Karpas-422 (cell line): ENCODE measurements around the gene MTX3. TPM values are rescaled to one million over a fixed set of nuclear protein-coding genes. Genes with fewer than 3 reads are reported as not detected.

Source experiments
- DNase-seq: peaks from one replicate; pipeline ENCODE4 v3.0.0-alpha.2; 2015
- H2AFZ ChIP-seq: fragments of 200-600 bp; sonication (generic); 2 replicates; pipeline ENCODE4 v1.6.1; 2014; ENCODE audit warnings: antibody characterized with exemption, low read length, mixed read lengths
- H3K27ac ChIP-seq: fragments of 200-600 bp; sonication (generic); 2 replicates; pipeline ENCODE4 v1.5.1; 2014; ENCODE audit warnings: mild to moderate bottlenecking, low read length, moderate library complexity
- H3K27me3 ChIP-seq: fragments of 200-600 bp; sonication (generic); 2 replicates; pipeline ENCODE4 v1.6.1; 2014; ENCODE audit warnings: low read length, mixed read lengths
- H3K36me3 ChIP-seq: fragments of 200-600 bp; sonication (generic); 2 replicates; pipeline ENCODE4 v1.6.1; 2014; ENCODE audit warnings: low read length, mixed read lengths; ENCODE audit not compliant: insufficient read depth
- H3K4me1 ChIP-seq: fragments of 200-600 bp; sonication (generic); 2 replicates; pipeline ENCODE4 v1.6.1; 2014; ENCODE audit warnings: mild to moderate bottlenecking, low read length, mixed read lengths
- H3K4me2 ChIP-seq: fragments of 200-600 bp; sonication (generic); 2 replicates; pipeline ENCODE4 v1.6.1; 2014; ENCODE audit warnings: low read length, low read depth, mild to moderate bottlenecking; ENCODE audit not compliant: poor library complexity, severe bottlenecking
- H3K4me3 ChIP-seq: fragments of 200-600 bp; sonication (generic); 2 replicates; pipeline ENCODE4 v1.5.1; 2014; ENCODE audit warnings: mild to moderate bottlenecking, antibody characterized with exemption, low read length, mixed read lengths
- H3K79me2 ChIP-seq: fragments of 200-600 bp; sonication (generic); 2 replicates; pipeline ENCODE4 v1.6.1; 2014; ENCODE audit warnings: mild to moderate bottlenecking, low read length, mixed read lengths
- H3K9ac ChIP-seq: fragments of 200-600 bp; sonication (generic); 2 replicates; pipeline ENCODE4 v1.6.0; 2014; ENCODE audit warnings: low read length
- H3K9me2 ChIP-seq: fragments of 200-600 bp; sonication (generic), shearing (Covaris generic); replicated peaks from 2 replicates; pipeline ENCODE4 v1.6.0; 2014; ENCODE audit warnings: mild to moderate bottlenecking, low read length, moderate library complexity; ENCODE audit not compliant: insufficient read depth
- H3K9me3 ChIP-seq: fragments of 300-700, 200-600 bp; sonication (generic); 2 replicates; pipeline ENCODE4 v1.6.1; 2014; ENCODE audit warnings: low read length, mixed read lengths
- H4K20me1 ChIP-seq: fragments of 200-600 bp; sonication (generic); 2 replicates; pipeline ENCODE4 v1.6.1; 2014; ENCODE audit warnings: mild to moderate bottlenecking, antibody characterized with exemption, low read length, low read depth; ENCODE audit not compliant: insufficient read depth
- total RNA-seq: library from RNA; depleted of rRNA; stranded (reverse); fragments of >200 nt; shearing (Covaris generic); gene quantifications from 2 replicates; pipeline ENCODE4 v1.2.3, GENCODE V29; 2014; ENCODE audit warnings: low replicate concordance

Gene MTX3
- total RNA-seq, 1 experiment from 2014 or later: 19.3 TPM

GRCh38 chr5:80033513-80033912, 42.5 kb upstream of the MTX3 start:
- no peaks in the 10 kb centered on the region for H3K9me2 ChIP-seq
- no peaks in the 10 kb centered on the region for H3K9me3 ChIP-seq
- no peaks in the 10 kb centered on the region for H3K36me3 ChIP-seq
- no peak overlapping the region for H2AFZ ChIP-seq
- no peak overlapping the region for H3K9ac ChIP-seq
- H3K4me1 ChIP-seq: peaks cover 29% of the 10 kb centered on the region
- no peak overlapping the region for H3K4me2 ChIP-seq
- H3K4me3 ChIP-seq: no peak overlapping the region
- DNase-seq: no peak
- H4K20me1 ChIP-seq: no peaks in the 10 kb centered on the region
- no peaks in the 10 kb centered on the region for H3K79me2 ChIP-seq
- no peaks in the 10 kb centered on the region for H3K27me3 ChIP-seq
- no peak overlapping the region for H3K27ac ChIP-seq

- H3K9me2 ChIP-seq: no peaks in the 10 kb centered on the region
- no peaks in the 10 kb centered on the region for H3K36me3 ChIP-seq
- H3K4me2 ChIP-seq: no peak overlapping the region
- H2AFZ ChIP-seq: no peak overlapping the region
- DNase-seq: no peak
- no peak overlapping the region for H3K27ac ChIP-seq
- no peak overlapping the region for H3K4me3 ChIP-seq
- no peaks in the 10 kb centered on the region for H4K20me1 ChIP-seq
- peaks cover 5% of the 10 kb centered on the region for H3K4me1 ChIP-seq
- H3K27me3 ChIP-seq: no peaks in the 10 kb centered on the region
- no peaks in the 10 kb centered on the region for H3K79me2 ChIP-seq
- H3K9ac ChIP-seq: no peak overlapping the region
- H3K9me3 ChIP-seq: no peaks in the 10 kb centered on the region
Measured at GRCh38 chr5:80031109-80031508, 40.0 kb upstream of the MTX3 start.

DNA sequence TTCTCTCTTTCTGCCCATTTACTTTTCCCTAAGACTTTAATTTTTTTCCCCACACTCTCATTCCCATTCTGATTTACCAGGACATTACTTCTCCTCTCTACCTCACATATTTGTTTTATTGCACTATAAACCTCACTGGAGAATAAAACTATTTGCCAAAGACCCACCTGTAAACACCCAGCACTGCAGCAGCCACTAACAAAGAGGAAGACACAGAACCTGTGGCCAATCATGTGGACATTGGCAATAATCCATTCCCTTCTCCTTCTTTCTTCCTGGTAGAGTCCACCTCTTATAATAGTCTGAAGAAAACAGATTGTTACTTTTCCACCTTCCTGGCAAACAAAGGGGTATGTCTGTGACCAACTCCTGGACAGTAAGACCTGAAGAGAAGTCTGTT, 35.8 kb upstream of the MTX3 start:
- Histone ChIP-seq H3K4me3 (no peak overlapping the region), H3K9me2 (0 out of 2 replicates have a peak, but pooled peaks cover 3% of the 10 kb centered on the region), H3K36me3 (no peaks in the 10 kb centered on the region), H3K79me2 (no peaks in the 10 kb centered on the region), H4K20me1 (no peaks in the 10 kb centered on the region), H3K27ac (no peak overlapping the region), H2AFZ (no peak overlapping the region), H3K4me1 (no peaks in the 10 kb centered on the region), H3K9me3 (no peaks in the 10 kb centered on the region), H3K9ac (no peak overlapping the region), H3K4me2 (no peak overlapping the region), H3K27me3 (no peaks in the 10 kb centered on the region)
- no peak for DNase-seq

DNA sequence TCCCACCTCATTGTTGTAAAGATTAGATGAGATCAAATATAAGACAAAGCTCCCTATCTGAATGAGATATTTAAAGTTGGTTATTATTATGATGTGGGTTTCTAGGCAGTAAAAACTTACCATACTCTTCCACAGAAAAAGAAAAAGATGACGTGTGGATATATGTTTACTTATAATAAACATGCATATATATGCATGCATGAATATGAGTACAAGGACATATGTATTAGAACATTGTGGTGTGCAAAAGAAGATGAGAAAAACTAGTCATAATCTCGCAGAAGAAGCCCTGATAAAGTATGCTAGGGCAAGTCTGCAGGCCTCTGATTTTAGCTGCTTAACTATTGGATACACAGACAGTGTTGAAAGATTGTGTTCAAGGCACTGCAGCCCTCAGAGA, 34.0 kb upstream of the MTX3 start:
- H4K20me1 ChIP-seq: no peaks in the 10 kb centered on the region
- H3K9ac ChIP-seq: no peak overlapping the region
- no peak overlapping the region for H2AFZ ChIP-seq
- no peak overlapping the region for H3K4me3 ChIP-seq
- H3K79me2 ChIP-seq: no peaks in the 10 kb centered on the region
- H3K4me2 ChIP-seq: no peak overlapping the region
- H3K4me1 ChIP-seq: no peaks in the 10 kb centered on the region
- H3K36me3 ChIP-seq: no peaks in the 10 kb centered on the region
- H3K9me3 ChIP-seq: no peaks in the 10 kb centered on the region
- H3K27me3 ChIP-seq: no peaks in the 10 kb centered on the region
- 0 out of 2 replicates have a peak, but pooled peaks cover 3% of the 10 kb centered on the region for H3K9me2 ChIP-seq
- DNase-seq: no peak
- H3K27ac ChIP-seq: no peak overlapping the region

DNA sequence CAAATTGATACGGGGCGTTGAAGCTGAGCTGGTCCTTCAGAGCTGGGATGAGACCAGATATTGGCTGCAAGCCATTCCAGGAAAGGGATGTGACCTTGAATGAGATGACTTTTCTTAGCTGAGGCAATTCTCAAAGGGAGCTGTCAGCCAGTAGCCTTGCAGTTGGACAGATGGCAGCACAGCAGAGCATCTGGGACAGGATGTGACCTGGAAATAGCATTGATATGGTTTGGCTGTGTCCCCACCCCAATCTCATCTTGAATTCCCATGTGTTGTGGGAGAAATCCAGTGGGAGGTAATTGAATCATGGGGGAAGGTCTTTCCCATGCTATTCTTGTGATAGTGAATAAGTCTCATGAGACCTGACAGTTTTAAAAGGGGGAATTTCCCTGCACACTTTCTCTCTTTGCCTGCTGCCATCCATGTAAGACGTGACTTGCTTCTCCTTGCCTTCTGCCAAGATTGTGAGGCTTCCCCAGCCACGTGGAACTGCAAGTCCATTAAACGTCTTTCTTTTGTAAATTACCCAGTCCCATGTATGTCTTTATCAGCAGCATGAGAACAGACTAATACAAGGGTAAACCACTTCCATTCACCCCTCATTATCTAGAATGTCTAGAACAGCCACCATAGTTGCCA, 19.8 kb upstream of the MTX3 start:
- H4K20me1 ChIP-seq: no peaks in the 10 kb centered on the region
- H3K4me3 ChIP-seq: no peak overlapping the region
- no peaks in the 10 kb centered on the region for H3K9me3 ChIP-seq

DNA sequence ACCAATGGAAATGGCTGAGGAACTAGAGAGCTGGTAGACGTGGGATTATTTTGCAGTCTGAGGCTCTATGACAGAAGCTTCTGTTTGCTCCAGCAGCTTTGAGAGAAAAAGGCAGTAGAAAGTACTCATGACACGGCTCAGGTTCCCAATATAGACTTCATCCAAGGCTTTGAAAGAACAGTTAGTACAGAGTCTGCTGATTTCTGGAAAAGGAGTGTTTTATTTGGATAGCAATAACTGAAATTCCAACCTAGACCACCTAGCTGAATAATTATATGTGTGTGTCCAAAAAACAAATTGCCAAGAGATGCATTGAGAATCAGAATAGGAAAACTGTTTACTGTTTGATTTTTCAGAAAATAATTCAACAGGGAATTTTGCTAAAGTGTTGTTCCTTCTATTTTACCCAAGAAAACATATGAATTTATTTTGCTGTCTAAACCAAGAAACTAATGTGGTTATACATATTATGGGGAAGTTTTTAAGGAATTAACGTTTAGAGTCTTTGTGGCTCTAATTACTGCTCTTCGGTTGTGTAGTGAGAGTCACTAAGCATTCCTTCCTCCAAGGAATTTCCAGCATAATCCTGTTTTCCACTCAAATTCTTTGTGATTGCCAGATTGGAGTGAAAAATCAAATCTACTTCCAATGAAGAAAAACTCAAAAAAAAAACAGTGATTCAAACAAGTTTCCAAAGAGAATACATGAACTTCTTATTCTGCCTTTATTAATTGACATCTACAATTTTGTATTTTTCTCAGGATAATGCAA, 18.1 kb upstream of the MTX3 start:
- H2AFZ ChIP-seq: no peak overlapping the region
- no peaks in the 10 kb centered on the region for H3K9me2 ChIP-seq
- H4K20me1 ChIP-seq: no peaks in the 10 kb centered on the region
- H3K9ac ChIP-seq: no peak overlapping the region
- no peak overlapping the region for H3K4me2 ChIP-seq
- H3K4me1 ChIP-seq: no peaks in the 10 kb centered on the region
- no peak for DNase-seq
- H3K27ac ChIP-seq: no peak overlapping the region
- H3K9me3 ChIP-seq: no peaks in the 10 kb centered on the region
- no peak overlapping the region for H3K4me3 ChIP-seq
- no peaks in the 10 kb centered on the region for H3K27me3 ChIP-seq
- no peaks in the 10 kb centered on the region for H3K36me3 ChIP-seq
- no peaks in the 10 kb centered on the region for H3K79me2 ChIP-seq

More for the DNA sequence above, 19.8 kb upstream of the MTX3 start:
- H3K27ac ChIP-seq: no peak overlapping the region
- H3K27me3 ChIP-seq: no peaks in the 10 kb centered on the region
- H3K9ac ChIP-seq: no peak overlapping the region
- H3K9me2 ChIP-seq: no peaks in the 10 kb centered on the region
- no peaks in the 10 kb centered on the region for H3K79me2 ChIP-seq
- DNase-seq: no peak
- no peaks in the 10 kb centered on the region for H3K36me3 ChIP-seq
- H3K4me2 ChIP-seq: no peak overlapping the region
- H3K4me1 ChIP-seq: no peaks in the 10 kb centered on the region
- no peak overlapping the region for H2AFZ ChIP-seq

GRCh38 chr5:80002677-80003076, 11.6 kb upstream of the MTX3 start:
- no peaks in the 10 kb centered on the region for H3K27me3 ChIP-seq
- DNase-seq: no peak
- no peak overlapping the region for H2AFZ ChIP-seq
- no peak overlapping the region for H3K4me3 ChIP-seq
- H3K9me2 ChIP-seq: no peaks in the 10 kb centered on the region
- no peaks in the 10 kb centered on the region for H4K20me1 ChIP-seq
- H3K9me3 ChIP-seq: no peaks in the 10 kb centered on the region
- no peak overlapping the region for H3K27ac ChIP-seq
- H3K36me3 ChIP-seq: no peaks in the 10 kb centered on the region
- no peak overlapping the region for H3K4me2 ChIP-seq
- no peaks in the 10 kb centered on the region for H3K4me1 ChIP-seq
- H3K9ac ChIP-seq: no peak overlapping the region
- H3K79me2 ChIP-seq: no peaks in the 10 kb centered on the region

GRCh38 chr5:79999722-80000121, 8.7 kb upstream of the MTX3 start:
- no peaks in the 10 kb centered on the region for H3K4me1 ChIP-seq
- no peaks in the 10 kb centered on the region for H3K36me3 ChIP-seq
- H3K9me2 ChIP-seq: no peaks in the 10 kb centered on the region
- H2AFZ ChIP-seq: no peak overlapping the region
- DNase-seq: no peak
- H3K9me3 ChIP-seq: no peaks in the 10 kb centered on the region
- no peaks in the 10 kb centered on the region for H3K79me2 ChIP-seq
- no peak overlapping the region for H3K4me3 ChIP-seq
- no peak overlapping the region for H3K27ac ChIP-seq
- no peak overlapping the region for H3K4me2 ChIP-seq
- no peaks in the 10 kb centered on the region for H4K20me1 ChIP-seq
- no peak overlapping the region for H3K9ac ChIP-seq
- H3K27me3 ChIP-seq: no peaks in the 10 kb centered on the region
